ENCODE data around the gene ANP32A.

Gene ANP32A

DNA sequence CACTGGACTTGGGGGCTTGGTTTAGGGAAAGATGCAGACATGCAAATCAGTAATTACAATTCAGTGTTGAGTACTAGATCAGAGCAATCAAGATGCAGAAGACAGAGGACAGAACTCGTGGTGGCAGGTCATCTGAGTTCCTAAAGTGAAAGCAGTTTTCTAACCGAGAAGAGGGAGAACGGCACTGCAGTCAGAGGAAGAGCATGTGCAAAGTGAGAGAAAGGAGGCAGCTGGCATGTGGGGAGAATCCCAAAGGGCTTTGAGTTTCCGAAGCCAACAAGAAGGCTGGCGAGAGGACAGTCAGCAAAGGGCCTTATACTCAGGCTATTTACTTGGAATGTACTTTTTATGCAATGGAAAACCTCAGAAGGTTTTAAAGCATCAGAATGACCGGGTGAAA, 87.0 kb downstream of the ANP32A start:
- TF ChIP-seq, protein P1, sequence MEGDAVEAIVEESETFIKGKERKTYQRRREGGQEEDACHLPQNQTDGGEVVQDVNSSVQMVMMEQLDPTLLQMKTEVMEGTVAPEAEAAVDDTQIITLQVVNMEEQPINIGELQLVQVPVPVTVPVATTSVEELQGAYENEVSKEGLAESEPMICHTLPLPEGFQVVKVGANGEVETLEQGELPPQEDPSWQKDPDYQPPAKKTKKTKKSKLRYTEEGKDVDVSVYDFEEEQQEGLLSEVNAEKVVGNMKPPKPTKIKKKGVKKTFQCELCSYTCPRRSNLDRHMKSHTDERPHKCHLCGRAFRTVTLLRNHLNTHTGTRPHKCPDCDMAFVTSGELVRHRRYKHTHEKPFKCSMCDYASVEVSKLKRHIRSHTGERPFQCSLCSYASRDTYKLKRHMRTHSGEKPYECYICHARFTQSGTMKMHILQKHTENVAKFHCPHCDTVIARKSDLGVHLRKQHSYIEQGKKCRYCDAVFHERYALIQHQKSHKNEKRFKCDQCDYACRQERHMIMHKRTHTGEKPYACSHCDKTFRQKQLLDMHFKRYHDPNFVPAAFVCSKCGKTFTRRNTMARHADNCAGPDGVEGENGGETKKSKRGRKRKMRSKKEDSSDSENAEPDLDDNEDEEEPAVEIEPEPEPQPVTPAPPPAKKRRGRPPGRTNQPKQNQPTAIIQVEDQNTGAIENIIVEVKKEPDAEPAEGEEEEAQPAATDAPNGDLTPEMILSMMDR (conservative IDR thresholded peaks at IDR 0.05; ENCODE audit: low read depth, low read length) = no peak
- DNase-seq (ENCODE audit: low read depth) = no peak
- H3K4me3 ChIP-seq (ENCODE audit: low read length) = no peak overlapping the region

DNA sequence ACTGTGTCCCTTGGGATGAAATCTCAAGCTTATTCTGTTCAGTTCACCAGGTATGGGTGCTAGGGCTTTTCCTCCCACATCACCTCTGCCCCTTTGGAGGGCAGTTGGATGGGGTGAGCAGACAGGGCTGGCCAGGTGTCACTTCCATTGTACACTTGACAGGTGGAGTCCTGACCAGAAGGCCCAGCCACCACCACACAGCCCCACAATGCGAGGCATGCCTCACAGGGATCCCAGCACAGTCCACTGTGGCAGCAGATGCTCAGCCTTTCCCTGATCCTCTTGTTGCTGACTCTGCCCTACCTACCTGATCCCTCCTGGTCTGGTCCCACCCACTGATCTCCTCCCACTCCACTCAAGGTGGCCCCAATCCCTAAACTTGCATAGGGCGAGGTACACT, 88.2 kb downstream of the ANP32A start:
- no peak for DNase-seq (ENCODE audit: low read depth)
- no peak overlapping the region for H3K4me3 ChIP-seq (ENCODE audit: low read length)
- TF ChIP-seq, protein P1 (conservative IDR thresholded peaks at IDR 0.05; ENCODE audit: low read depth, low read length) = no peak

- H3K4me3 ChIP-seq (ENCODE audit: low read length) = no peak overlapping the region
- TF ChIP-seq, protein P1 (conservative IDR thresholded peaks at IDR 0.05; ENCODE audit: low read depth, low read length) = no peak
- DNase-seq (ENCODE audit: low read depth) = no peak
Measured at GRCh38 chr15:68730976-68731897, 89.5 kb downstream of the ANP32A start.

GRCh38 chr15:68730471-68730919, 90.2 kb downstream of the ANP32A start:
- H3K4me3 ChIP-seq (ENCODE audit: low read length) = no peak overlapping the region
- no peak for DNase-seq (ENCODE audit: low read depth)
- TF ChIP-seq, protein P1 (conservative IDR thresholded peaks at IDR 0.05; ENCODE audit: low read depth, low read length) = peak; percentile 57

GRCh38 chr15:68729789-68730411, 90.8 kb downstream of the ANP32A start:
- TF ChIP-seq, protein P1 (conservative IDR thresholded peaks at IDR 0.05; ENCODE audit: low read depth, low read length) = no peak
- no peak overlapping the region for H3K4me3 ChIP-seq (ENCODE audit: low read length)
- DNase-seq (ENCODE audit: low read depth) = no peak

All from retinal pigment epithelial cell (primary cell).